Measurements from ENCODE around the gene IFT88. TPM values are rescaled to one million over a fixed set of nuclear protein-coding genes. Genes with fewer than 3 reads are reported as not detected.

Gene IFT88
- total RNA-seq, 3 donors from 2014 or later (not counting 1 experiment from before 2014, with no cell fraction given), result 9.2 to 13.9 (median 13.9) TPM

- TF ChIP-seq CTCF (IDR thresholded peaks at IDR 0.05), result no peak
- 82% methylated on average over 5 of the region's 6 CpGs for WGBS (ENCODE audit: insufficient coverage)
- Mint-ChIP-seq H3K27me3 (ENCODE audit: low read depth in 2 of 2) (peaks cover 0 to 3% of the 10 kb centered on the region in 2 donors), H3K27ac (no peak overlapping the region), H3K4me3 (no peak overlapping the region), H3K9me3 (no peaks in the 10 kb centered on the region), H3K4me1 (no peaks in the 10 kb centered on the region), H3K36me3 (no peaks in the 10 kb centered on the region)
- Histone ChIP-seq H3K27ac (ENCODE audit: low read length) (no peak overlapping the region), H3K9me3 (ENCODE audit: control insufficient read depth, insufficient read depth, low read length) (no peaks in the 10 kb centered on the region), H3K4me1 (ENCODE audit: control insufficient read depth, insufficient read depth, low read length) (no peaks in the 10 kb centered on the region), H3K27me3 (ENCODE audit: control insufficient read depth, insufficient read depth, low read length) (no peaks in the 10 kb centered on the region), H3K4me3 (ENCODE audit: low read length) (no peak overlapping the region), H3K36me3 (ENCODE audit: control insufficient read depth, insufficient read depth, low read length) (no peaks in the 10 kb centered on the region)
- intact Hi-C loops (cut with micrococcal nuclease), result no loop called here
- no peak for DNase-seq
- no peak for ATAC-seq
These were observed 160.9 kb downstream of the IFT88 start for GRCh38 chr13:20727856-20728255.

- Mint-ChIP-seq H3K4me3 (no peak overlapping the region), H3K36me3 (no peaks in the 10 kb centered on the region), H3K27me3 (ENCODE audit: low read depth in 2 of 2) (no peaks in the 10 kb centered on the region), H3K27ac (no peak overlapping the region), H3K9me3 (no peaks in the 10 kb centered on the region), H3K4me1 (no peaks in the 10 kb centered on the region)
- intact Hi-C loops (cut with micrococcal nuclease), result no loop called here
- H3K4me3 ChIP-seq (ENCODE audit: low read length), result no peak overlapping the region
- no peak overlapping the region for H3K27ac ChIP-seq (ENCODE audit: low read length)
- no peak for DNase-seq
- no peaks in the 10 kb centered on the region for H3K27me3 ChIP-seq (ENCODE audit: control insufficient read depth, insufficient read depth, low read length)
- no peaks in the 10 kb centered on the region for H3K36me3 ChIP-seq (ENCODE audit: control insufficient read depth, insufficient read depth, low read length)
- no peak for ATAC-seq
- 85% methylated on average over 14 of the region's 14 CpGs for WGBS (ENCODE audit: insufficient coverage)
- H3K4me1 ChIP-seq (ENCODE audit: control insufficient read depth, insufficient read depth, low read length), result no peaks in the 10 kb centered on the region
- no peaks in the 10 kb centered on the region for H3K9me3 ChIP-seq (ENCODE audit: control insufficient read depth, insufficient read depth, low read length)
- TF ChIP-seq CTCF (IDR thresholded peaks at IDR 0.05), result no peak
These were observed 161.8 kb downstream of the IFT88 start for GRCh38 chr13:20728579-20729311.

DNA sequence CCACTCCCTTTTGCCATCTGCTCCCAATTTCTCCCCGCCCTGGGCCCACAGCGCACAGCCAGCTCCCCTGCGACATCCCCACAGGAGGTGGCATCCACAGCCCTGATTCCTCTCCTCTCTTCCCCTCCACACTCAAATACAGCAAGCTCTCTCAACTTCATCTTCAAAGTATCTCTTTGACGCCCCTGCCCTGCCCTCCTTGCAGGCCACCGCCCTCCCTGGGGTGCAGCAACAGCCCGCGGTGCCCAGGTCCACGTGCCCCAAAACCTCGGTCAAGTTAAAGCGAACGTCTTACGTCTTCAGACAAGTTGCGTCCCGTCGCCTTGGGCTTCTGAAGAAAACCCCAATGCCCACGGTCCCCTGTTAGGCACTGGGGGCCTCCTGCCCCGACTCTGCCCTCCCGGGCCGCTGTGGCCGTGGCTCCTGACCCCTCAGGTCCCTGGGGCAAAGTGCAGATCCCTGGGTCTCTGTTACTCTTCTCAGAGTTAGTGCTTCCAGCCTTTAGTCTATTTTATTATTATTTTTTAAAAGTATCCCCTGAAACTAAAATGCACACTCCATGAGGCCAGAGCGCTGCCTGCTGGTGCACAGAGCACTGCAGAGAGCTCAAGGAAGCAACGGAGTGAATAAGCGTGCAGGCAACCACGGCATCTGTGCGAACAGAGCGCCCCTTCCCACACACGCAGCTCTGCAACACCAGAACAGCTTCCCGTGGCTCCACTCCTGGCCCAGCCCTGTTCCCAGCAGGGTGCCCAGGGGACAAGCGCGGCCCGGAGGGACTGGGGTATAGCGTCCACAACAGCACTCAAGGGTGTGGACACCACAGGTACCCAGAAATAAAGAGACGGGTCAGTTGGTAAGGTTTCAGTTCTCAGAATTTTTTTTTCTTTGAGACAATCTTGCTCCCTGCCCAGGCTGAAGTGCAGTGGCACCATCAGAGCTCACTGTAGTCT, 163.0 kb downstream of the IFT88 start:
- ATAC-seq (no peak), DNase-seq (no peak)
- no peaks in the 10 kb centered on the region for H3K27me3 ChIP-seq (ENCODE audit: control insufficient read depth, insufficient read depth, low read length)
- TF ChIP-seq CTCF (IDR thresholded peaks at IDR 0.05), result no peak
- intact Hi-C loops (cut with micrococcal nuclease), result no loop called here
- no peak overlapping the region for H3K4me3 Mint-ChIP-seq
- no peak overlapping the region for H3K27ac Mint-ChIP-seq
- H3K9me3 ChIP-seq (ENCODE audit: control insufficient read depth, insufficient read depth, low read length), result no peaks in the 10 kb centered on the region
- no peaks in the 10 kb centered on the region for H3K9me3 Mint-ChIP-seq
- 95% methylated on average over 33 of the region's 33 CpGs for WGBS (ENCODE audit: insufficient coverage)
- H3K36me3 Mint-ChIP-seq, result no peaks in the 10 kb centered on the region
- no peak overlapping the region for H3K4me3 ChIP-seq (ENCODE audit: low read length)
- no peaks in the 10 kb centered on the region for H3K4me1 ChIP-seq (ENCODE audit: control insufficient read depth, insufficient read depth, low read length)
- H3K27me3 Mint-ChIP-seq (ENCODE audit: low read depth in 2 of 2), result no peaks in the 10 kb centered on the region
- no peaks in the 10 kb centered on the region for H3K36me3 ChIP-seq (ENCODE audit: control insufficient read depth, insufficient read depth, low read length)
- H3K4me1 Mint-ChIP-seq, result no peaks in the 10 kb centered on the region
- no peak overlapping the region for H3K27ac ChIP-seq (ENCODE audit: low read length)

All from natural killer cell (primary cell).